ENCODE results near the gene MDK. TPM values are rescaled to one million over a fixed set of nuclear protein-coding genes. Genes with fewer than 3 reads are reported as not detected.

MDK gene
- polyA plus RNA-seq, 1 donor from 2014 or later = 90.3 TPM

DNA sequence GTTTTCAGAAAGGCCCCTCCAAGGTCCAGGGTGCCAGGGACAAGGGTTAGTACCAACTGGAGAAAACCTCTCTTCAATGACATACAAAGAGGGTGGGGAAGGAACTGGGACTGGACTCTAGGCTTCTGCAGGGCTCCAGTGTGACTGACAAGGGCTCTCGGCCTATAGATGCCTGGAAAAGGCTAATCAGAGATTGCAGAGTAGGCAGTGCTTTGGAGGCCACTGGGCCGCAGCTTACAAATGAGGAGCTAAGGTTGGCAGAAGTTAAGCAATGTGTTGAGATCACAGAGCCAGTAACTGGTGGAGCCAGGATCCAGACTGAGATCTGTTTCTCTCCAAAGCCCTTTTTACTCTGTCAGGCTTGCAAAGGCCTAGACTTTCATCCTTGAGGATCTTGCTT is 41.7 kb upstream of the MDK start:
- Histone ChIP-seq H4K20me1 (ENCODE audit: insufficient read depth) (no peaks in the 10 kb centered on the region), H3K9ac (ENCODE audit: low read length) (peak overlapping the region; percentile 61), H3F3A (ENCODE audit: insufficient read depth, low read length, poor library complexity, severe bottlenecking) (no peaks in the 10 kb centered on the region), H3K36me3 (ENCODE audit: insufficient read depth, low read length) (no peaks in the 10 kb centered on the region), H3K79me2 (replicated peaks; ENCODE audit: insufficient read depth, low read length) (peaks cover under 1% of the 10 kb centered on the region), H3K4me2 (ENCODE audit: low read length) (peak overlapping the region; percentile 41), H3K27ac (ENCODE audit: low read length) (peak overlapping the region; percentile 84), H3K4me3 (ENCODE audit: low read length) (peak overlapping the region; percentile 54), H3K9me2 (ENCODE audit: insufficient read depth, low read length) (no peaks in the 10 kb centered on the region), H2AFZ (ENCODE audit: low read depth, low read length) (no peak overlapping the region), H3K9me3 (ENCODE audit: low read length) (no peaks in the 10 kb centered on the region), H3K27me3 (ENCODE audit: insufficient read depth, low read depth, low read length) (no peaks in the 10 kb centered on the region)
- TF ChIP-seq MXI1 (conservative IDR thresholded peaks at IDR 0.05; ENCODE audit: poor library complexity, severe bottlenecking) = no peak
- no peak for TF ChIP-seq TAF1 (IDR thresholded peaks at IDR 0.05; ENCODE audit: low read depth)
- no peak for TF ChIP-seq POLR2AphosphoS5 (IDR thresholded peaks at IDR 0.05)
- no peak for TF ChIP-seq EP300 (conservative IDR thresholded peaks at IDR 0.05; ENCODE audit: poor library complexity, severe bottlenecking)
- no peak for TF ChIP-seq RAD21 (conservative IDR thresholded peaks at IDR 0.05)
- no peak for TF ChIP-seq SMC3 (conservative IDR thresholded peaks at IDR 0.05; ENCODE audit: poor library complexity)
- TF ChIP-seq, protein P1, sequence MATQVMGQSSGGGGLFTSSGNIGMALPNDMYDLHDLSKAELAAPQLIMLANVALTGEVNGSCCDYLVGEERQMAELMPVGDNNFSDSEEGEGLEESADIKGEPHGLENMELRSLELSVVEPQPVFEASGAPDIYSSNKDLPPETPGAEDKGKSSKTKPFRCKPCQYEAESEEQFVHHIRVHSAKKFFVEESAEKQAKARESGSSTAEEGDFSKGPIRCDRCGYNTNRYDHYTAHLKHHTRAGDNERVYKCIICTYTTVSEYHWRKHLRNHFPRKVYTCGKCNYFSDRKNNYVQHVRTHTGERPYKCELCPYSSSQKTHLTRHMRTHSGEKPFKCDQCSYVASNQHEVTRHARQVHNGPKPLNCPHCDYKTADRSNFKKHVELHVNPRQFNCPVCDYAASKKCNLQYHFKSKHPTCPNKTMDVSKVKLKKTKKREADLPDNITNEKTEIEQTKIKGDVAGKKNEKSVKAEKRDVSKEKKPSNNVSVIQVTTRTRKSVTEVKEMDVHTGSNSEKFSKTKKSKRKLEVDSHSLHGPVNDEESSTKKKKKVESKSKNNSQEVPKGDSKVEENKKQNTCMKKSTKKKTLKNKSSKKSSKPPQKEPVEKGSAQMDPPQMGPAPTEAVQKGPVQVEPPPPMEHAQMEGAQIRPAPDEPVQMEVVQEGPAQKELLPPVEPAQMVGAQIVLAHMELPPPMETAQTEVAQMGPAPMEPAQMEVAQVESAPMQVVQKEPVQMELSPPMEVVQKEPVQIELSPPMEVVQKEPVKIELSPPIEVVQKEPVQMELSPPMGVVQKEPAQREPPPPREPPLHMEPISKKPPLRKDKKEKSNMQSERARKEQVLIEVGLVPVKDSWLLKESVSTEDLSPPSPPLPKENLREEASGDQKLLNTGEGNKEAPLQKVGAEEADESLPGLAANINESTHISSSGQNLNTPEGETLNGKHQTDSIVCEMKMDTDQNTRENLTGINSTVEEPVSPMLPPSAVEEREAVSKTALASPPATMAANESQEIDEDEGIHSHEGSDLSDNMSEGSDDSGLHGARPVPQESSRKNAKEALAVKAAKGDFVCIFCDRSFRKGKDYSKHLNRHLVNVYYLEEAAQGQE (IDR thresholded peaks at IDR 0.05; ENCODE audit: borderline replicate concordance) = no peak
- no peak for TF ChIP-seq EZH2 (IDR thresholded peaks at IDR 0.05; ENCODE audit: borderline replicate concordance, insufficient read depth, low read length, poor library complexity, severe bottlenecking)
- TF ChIP-seq, protein P2, sequence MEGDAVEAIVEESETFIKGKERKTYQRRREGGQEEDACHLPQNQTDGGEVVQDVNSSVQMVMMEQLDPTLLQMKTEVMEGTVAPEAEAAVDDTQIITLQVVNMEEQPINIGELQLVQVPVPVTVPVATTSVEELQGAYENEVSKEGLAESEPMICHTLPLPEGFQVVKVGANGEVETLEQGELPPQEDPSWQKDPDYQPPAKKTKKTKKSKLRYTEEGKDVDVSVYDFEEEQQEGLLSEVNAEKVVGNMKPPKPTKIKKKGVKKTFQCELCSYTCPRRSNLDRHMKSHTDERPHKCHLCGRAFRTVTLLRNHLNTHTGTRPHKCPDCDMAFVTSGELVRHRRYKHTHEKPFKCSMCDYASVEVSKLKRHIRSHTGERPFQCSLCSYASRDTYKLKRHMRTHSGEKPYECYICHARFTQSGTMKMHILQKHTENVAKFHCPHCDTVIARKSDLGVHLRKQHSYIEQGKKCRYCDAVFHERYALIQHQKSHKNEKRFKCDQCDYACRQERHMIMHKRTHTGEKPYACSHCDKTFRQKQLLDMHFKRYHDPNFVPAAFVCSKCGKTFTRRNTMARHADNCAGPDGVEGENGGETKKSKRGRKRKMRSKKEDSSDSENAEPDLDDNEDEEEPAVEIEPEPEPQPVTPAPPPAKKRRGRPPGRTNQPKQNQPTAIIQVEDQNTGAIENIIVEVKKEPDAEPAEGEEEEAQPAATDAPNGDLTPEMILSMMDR (IDR thresholded peaks at IDR 0.05; ENCODE audit: poor library complexity, severe bottlenecking) = no peak

DNA sequence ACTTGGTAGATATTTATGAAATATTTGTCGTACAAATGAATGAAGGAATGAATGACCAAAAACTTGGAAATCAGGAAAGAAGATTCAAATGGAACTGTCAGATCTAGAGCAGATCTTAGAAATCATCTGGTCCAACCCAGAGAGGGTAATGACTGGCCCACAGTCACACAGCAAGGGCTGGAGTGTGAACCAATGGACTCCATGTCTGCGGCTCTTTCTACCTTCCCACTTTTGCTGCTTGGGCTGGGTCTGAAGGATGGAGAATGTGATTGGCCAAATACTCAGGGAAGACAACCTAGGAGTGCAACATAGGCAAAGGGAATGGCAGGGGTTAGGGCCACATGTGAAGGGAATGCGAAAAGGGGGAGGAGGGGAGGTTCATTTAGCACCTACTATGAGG is 40.0 kb upstream of the MDK start:
- no peaks in the 10 kb centered on the region for H4K20me1 ChIP-seq (ENCODE audit: insufficient read depth)
- H3K4me2 ChIP-seq (ENCODE audit: low read length) = no peak overlapping the region
- TF ChIP-seq EP300 (conservative IDR thresholded peaks at IDR 0.05; ENCODE audit: poor library complexity, severe bottlenecking) = no peak
- no peak for TF ChIP-seq EZH2 (IDR thresholded peaks at IDR 0.05; ENCODE audit: borderline replicate concordance, insufficient read depth, low read length, poor library complexity, severe bottlenecking)
- TF ChIP-seq, protein P2 (IDR thresholded peaks at IDR 0.05; ENCODE audit: poor library complexity, severe bottlenecking) = no peak
- TF ChIP-seq POLR2AphosphoS5 (IDR thresholded peaks at IDR 0.05) = no peak
- TF ChIP-seq, protein P1 (IDR thresholded peaks at IDR 0.05; ENCODE audit: borderline replicate concordance) = no peak
- no peak for TF ChIP-seq TAF1 (IDR thresholded peaks at IDR 0.05; ENCODE audit: low read depth)
- TF ChIP-seq SMC3 (conservative IDR thresholded peaks at IDR 0.05; ENCODE audit: poor library complexity) = no peak
- no peak for TF ChIP-seq RAD21 (conservative IDR thresholded peaks at IDR 0.05)
- no peak for TF ChIP-seq MXI1 (conservative IDR thresholded peaks at IDR 0.05; ENCODE audit: poor library complexity, severe bottlenecking)
- H3K9ac ChIP-seq (ENCODE audit: low read length) = no peak overlapping the region
- no peaks in the 10 kb centered on the region for H3K9me2 ChIP-seq (ENCODE audit: insufficient read depth, low read length)
- H3K36me3 ChIP-seq (ENCODE audit: insufficient read depth, low read length) = no peaks in the 10 kb centered on the region
- H3K9me3 ChIP-seq (ENCODE audit: low read length) = no peaks in the 10 kb centered on the region
- H3K79me2 ChIP-seq (replicated peaks; ENCODE audit: insufficient read depth, low read length) = no peaks in the 10 kb centered on the region
- H3F3A ChIP-seq (ENCODE audit: insufficient read depth, low read length, poor library complexity, severe bottlenecking) = no peaks in the 10 kb centered on the region
- H2AFZ ChIP-seq (ENCODE audit: low read depth, low read length) = no peak overlapping the region
- H3K27me3 ChIP-seq (ENCODE audit: insufficient read depth, low read depth, low read length) = no peaks in the 10 kb centered on the region
- no peak overlapping the region for H3K27ac ChIP-seq (ENCODE audit: low read length)
- H3K4me3 ChIP-seq (ENCODE audit: low read length) = no peak overlapping the region
